Fibroblast of lung (primary cell): Measurements from ENCODE around the gene GYG1.

Source experiments
- CTCF ChIP-seq, 2 donors: IDR thresholded peaks in 1 of 2; conservative IDR thresholded peaks in 1 of 2; 1 replicate in 1 of 2; 2 replicates in 1 of 2; pipeline ENCODE4 v1.5.1; 2011 to 2012; ENCODE audit warnings: low read length in 2 of 2, control low read depth in 1 of 2, inconsistent platforms in 1 of 2, low read depth in 1 of 2, mild to moderate bottlenecking in 1 of 2
- EZH2 ChIP-seq: IDR thresholded peaks from 2 replicates; pipeline ENCODE4 v1.5.1; 2012; ENCODE audit warnings: low read length, control low read depth, mild to moderate bottlenecking; ENCODE audit errors: missing control alignments

DNA sequence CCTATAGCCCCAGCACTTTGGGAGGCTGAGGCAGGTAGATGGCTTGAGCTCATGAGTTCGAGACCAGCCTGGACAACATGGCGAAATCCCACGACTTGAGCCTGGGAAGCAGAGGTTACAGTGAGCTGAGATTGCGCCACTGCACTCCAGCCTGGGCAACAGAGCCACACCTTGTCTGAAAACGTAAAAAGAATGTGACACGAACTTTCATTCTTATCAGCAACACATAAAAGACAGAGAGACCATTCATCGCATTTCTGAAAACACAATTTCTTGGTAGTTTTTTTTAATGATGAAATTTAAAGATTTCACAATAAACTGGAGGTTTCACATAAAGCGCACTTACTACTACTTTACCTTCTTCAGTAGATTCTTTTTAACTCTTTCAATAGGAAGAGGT is 76.5 kb downstream of the GYG1 start:
- no peak for TF ChIP-seq CTCF (conservative IDR thresholded peaks at IDR 0.05 in 1 of 2, IDR thresholded peaks at IDR 0.05 in 1 of 2; ENCODE audit: low read depth in 1 of 2, low read length in 2 of 2)
- no peak for TF ChIP-seq EZH2
